Lower lobe of right lung (tissue), 2 donors: Measurements from ENCODE around the gene KATNBL1. TPM values are rescaled to one million over a fixed set of nuclear protein-coding genes. Genes with fewer than 3 reads are reported as not detected.

Source experiments
- ATAC-seq, 2 donors: fragments of 200-7000 bp; cut with Tn5 transposase; one replicate each; pipeline ENCODE4 v1.9.1; 2020 to 2022; ENCODE audit warnings: mild to moderate bottlenecking in 2 of 2, moderate library complexity in 2 of 2
- DNase-seq: peaks from one replicate; pipeline ENCODE4 v3.0.0-alpha.2; 2020
- H3K27ac ChIP-seq: fragments of 200-600 bp; one replicate; pipeline ENCODE4 v1.8.0; 2022
- H3K27me3 ChIP-seq: fragments of 200-600 bp; one replicate; pipeline ENCODE4 v1.8.0; 2022; ENCODE audit warnings: low read depth
- H3K36me3 ChIP-seq: fragments of 200-600 bp; one replicate; pipeline ENCODE4 v1.8.0; 2022; ENCODE audit warnings: mild to moderate bottlenecking
- H3K4me1 ChIP-seq: fragments of 200-600 bp; one replicate; pipeline ENCODE4 v1.8.0; 2022
- H3K4me3 ChIP-seq: fragments of 200-600 bp; one replicate; pipeline ENCODE4 v1.8.0; 2022; ENCODE audit warnings: mild to moderate bottlenecking
- H3K9me3 ChIP-seq: fragments of 200-600 bp; one replicate; pipeline ENCODE4 v1.8.0; 2022
- intact Hi-C: fragments of 100-400 bp; cut with DNase I; formaldehyde crosslinking; loops from one replicate; pipeline ENCODE4 v1.11.0; 2022
- total RNA-seq: library from RNA; stranded (reverse); fragmentation: NEBNext Ultra II Directional; extraction: Animal tissue kit (Norgen Biotek cat#: 25700); gene quantifications from one replicate; pipeline ENCODE4 v1.2.1, GENCODE V29; 2021
- TF ChIP-seq, protein P1 (sequence below): fragments of 200-600 bp; IDR thresholded peaks from one replicate; pipeline ENCODE4 v1.8.0; 2022; ENCODE audit warnings: antibody characterized with exemption, mild to moderate bottlenecking
- donor health status: DM: no; HTN: yes; CAD: no; lungs with severe emphysema.

KATNBL1 gene
- total RNA-seq, 1 donor from 2014 or later = 44.1 TPM

DNA sequence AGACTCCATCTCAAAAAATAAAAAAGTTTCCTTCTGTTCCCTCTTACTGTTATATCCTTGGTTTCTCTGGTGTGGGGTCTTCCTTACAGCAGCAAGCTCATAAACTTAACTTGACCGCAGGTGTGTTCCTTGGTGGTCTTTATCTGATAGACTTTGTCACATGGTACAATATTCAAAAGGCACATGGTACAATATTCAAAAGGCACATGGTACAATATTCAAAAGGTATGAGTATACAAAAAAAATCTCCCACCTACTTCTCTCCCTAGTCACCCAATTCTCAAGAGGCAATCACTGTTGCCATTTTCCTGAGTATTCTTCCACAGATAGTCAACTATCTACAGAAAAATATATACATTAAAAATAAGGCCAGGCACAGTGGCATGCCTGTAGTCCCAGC, 103.5 kb downstream of the KATNBL1 start:
- TF ChIP-seq, protein P1, sequence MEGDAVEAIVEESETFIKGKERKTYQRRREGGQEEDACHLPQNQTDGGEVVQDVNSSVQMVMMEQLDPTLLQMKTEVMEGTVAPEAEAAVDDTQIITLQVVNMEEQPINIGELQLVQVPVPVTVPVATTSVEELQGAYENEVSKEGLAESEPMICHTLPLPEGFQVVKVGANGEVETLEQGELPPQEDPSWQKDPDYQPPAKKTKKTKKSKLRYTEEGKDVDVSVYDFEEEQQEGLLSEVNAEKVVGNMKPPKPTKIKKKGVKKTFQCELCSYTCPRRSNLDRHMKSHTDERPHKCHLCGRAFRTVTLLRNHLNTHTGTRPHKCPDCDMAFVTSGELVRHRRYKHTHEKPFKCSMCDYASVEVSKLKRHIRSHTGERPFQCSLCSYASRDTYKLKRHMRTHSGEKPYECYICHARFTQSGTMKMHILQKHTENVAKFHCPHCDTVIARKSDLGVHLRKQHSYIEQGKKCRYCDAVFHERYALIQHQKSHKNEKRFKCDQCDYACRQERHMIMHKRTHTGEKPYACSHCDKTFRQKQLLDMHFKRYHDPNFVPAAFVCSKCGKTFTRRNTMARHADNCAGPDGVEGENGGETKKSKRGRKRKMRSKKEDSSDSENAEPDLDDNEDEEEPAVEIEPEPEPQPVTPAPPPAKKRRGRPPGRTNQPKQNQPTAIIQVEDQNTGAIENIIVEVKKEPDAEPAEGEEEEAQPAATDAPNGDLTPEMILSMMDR = no peak
- ATAC-seq (no peak), DNase-seq (no peak)
- H3K4me1 ChIP-seq = peaks cover 7% of the 10 kb centered on the region
- H3K9me3 ChIP-seq = no peaks in the 10 kb centered on the region
- H3K27ac ChIP-seq = no peak overlapping the region
- no peaks in the 10 kb centered on the region for H3K36me3 ChIP-seq
- H3K27me3 ChIP-seq = no peaks in the 10 kb centered on the region
- H3K4me3 ChIP-seq = no peak overlapping the region
- intact Hi-C loops = no loop called here

- Histone ChIP-seq H3K27me3 (no peaks in the 10 kb centered on the region), H3K36me3 (no peaks in the 10 kb centered on the region), H3K27ac (peak overlapping the region; percentile 91), H3K4me1 (peaks cover 25% of the 10 kb centered on the region), H3K4me3 (peak overlapping the region; percentile 78), H3K9me3 (no peaks in the 10 kb centered on the region)
- DNase-seq (no peak), ATAC-seq (peak; percentile 47 to 49)
- intact Hi-C loops = no loop called here
- TF ChIP-seq, protein P1 = no peak
These were observed 107.5 kb downstream of the KATNBL1 start for GRCh38 chr15:34102175-34102925.

DNA sequence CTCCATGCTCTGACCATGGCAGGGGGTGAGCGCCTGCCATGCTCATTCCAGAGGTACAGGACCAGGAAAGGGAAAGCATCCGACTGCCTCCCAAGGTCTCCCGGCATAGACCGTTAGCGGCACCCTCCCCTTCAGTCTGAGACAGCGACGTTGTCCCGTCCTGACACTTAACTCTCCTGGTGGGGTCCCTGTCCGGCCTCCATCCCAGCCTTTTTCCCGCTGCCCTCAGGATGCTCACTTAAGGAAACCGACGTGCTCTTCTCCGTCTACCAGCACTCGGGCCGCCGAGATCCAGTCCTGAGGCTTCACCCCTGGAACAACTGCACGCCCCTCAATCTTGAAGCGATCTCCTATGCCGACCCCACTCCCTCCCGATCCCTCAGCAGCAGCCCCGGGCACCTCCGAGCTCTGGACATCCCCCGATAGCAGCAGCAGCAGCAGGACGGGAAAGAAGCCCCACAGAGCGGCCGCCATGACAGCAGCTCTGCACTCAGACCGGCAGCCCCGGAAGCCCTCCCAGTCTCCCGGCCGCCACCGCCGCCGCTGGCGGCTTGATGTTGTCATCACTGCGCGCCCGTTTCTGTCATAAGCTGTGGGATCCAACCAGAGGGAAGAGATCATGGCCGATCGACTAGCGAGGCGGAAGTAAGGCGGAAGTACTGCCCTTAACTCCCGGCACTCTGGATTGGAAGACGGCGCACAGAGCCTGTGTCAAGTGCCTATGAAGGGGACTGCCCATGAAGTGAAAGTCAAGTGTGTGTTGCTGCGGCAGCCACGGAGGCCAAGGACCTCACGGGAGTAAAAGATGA, 108.3 kb downstream of the KATNBL1 start, which contains the start of the genes EMC7 and PGBD4:
Gene EMC7 (minus strand): TSS at position 497 of the 809 bp plus-strand sequence. CDS start 23 bp downstream, at position 474.
Gene PGBD4 (plus strand): TSS at position 718 of the 809 bp plus-strand sequence. CDS start 449 bp downstream, outside the sequence.
- Histone ChIP-seq H3K27me3 (no peaks in the 10 kb centered on the region), H3K9me3 (no peaks in the 10 kb centered on the region), H3K4me1 (peaks cover 25% of the 10 kb centered on the region), H3K4me3 (peak within 1 kb of the TSS; percentile 78), H3K36me3 (no peaks in the 10 kb centered on the region), H3K27ac (peak within 1 kb of the TSS; percentile 91)
- TF ChIP-seq, protein P1 = no peak
- DNase-seq = peak; percentile 99
- ATAC-seq = peak; percentile 100
- intact Hi-C loops = no loop called here

DNA sequence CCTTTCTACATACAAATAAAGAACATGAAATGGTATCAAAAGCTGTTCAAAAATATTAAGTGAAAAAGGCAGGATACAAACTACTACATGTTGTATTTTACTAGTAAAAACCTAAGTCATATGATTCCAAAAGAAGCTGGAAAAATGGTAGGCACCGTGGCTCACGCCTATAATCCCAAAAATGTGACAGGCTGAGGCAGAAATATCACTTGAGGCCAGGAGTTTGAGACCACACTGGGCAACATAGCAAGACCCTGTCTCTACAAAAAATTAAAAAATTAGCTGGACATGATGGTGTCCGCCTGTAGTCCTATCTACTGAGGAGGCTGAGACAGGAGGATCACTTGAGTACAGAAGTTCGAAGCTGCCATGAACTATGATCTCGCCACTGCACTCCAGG, 110.0 kb downstream of the KATNBL1 start:
- intact Hi-C loops = loop anchor here (10.0 kb wide), 1 partner anchor 125 kb away; the partner anchor contains the start of gene EMC4
- H3K4me3 ChIP-seq = no peak overlapping the region
- no peak overlapping the region for H3K27ac ChIP-seq
- no peaks in the 10 kb centered on the region for H3K27me3 ChIP-seq
- peaks cover 13% of the 10 kb centered on the region for H3K36me3 ChIP-seq
- DNase-seq (no peak), ATAC-seq (no peak)
- no peaks in the 10 kb centered on the region for H3K9me3 ChIP-seq
- TF ChIP-seq, protein P1 = no peak
- peaks cover 25% of the 10 kb centered on the region for H3K4me1 ChIP-seq

Other genes starting within 250 kb of the KATNBL1 start
- not detected for gene CHRM5, start 241.6 kb downstream of the KATNBL1 start, total RNA-seq
- 8.9 TPM for gene AVEN, start 170.9 kb downstream of the KATNBL1 start, total RNA-seq
- gene EMC7, start 108.2 kb downstream of the KATNBL1 start, total RNA-seq = 63.1 TPM
- gene PGBD4, start 108.0 kb downstream of the KATNBL1 start, total RNA-seq = 1.5 TPM
- gene EMC4, start 14.9 kb upstream of the KATNBL1 start, total RNA-seq = 84.6 TPM
- gene SLC12A6, start 127.7 kb upstream of the KATNBL1 start, total RNA-seq = 59.7 TPM
- 176 TPM for gene NOP10, start 133.0 kb upstream of the KATNBL1 start, total RNA-seq
- gene NUTM1, start 133.2 kb upstream of the KATNBL1 start, total RNA-seq = not detected
- 37.0 TPM for gene LPCAT4, start 157.1 kb upstream of the KATNBL1 start, total RNA-seq
- gene GOLGA8A, start 227.7 kb upstream of the KATNBL1 start, total RNA-seq = 89.6 TPM